ENCODE data around the gene SLC35G4. TPM values are rescaled to one million over a fixed set of nuclear protein-coding genes. Genes with fewer than 3 reads are reported as not detected.
"Not testable (repeated sequence)": the region's sequence is repeated elsewhere in the genome, so short reads cannot be mapped to it uniquely, and the experiment has no call there.

Gene SLC35G4
- polyA plus RNA-seq, 4 donors: not detected

DNA sequence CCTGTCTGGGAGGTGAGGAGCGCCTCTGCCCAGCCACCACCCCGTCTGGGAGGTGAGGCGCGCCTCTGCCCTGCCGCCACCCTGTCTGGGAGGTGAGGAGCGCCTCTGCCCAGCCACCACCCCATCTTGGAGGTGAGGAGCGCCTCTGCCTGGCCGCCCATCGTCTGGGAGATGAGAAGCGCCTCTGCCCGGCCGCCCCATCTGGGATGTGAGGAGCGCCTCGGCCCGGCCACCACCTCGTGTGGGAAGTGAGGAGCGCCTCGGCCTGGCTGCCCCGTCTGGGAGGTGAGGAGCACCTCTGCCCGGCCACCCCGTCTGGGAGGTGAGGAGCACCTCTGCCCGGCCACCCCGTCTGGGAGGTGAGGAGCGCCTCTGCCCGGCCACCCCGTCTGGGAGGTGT, 38.4 kb downstream of the SLC35G4 start:
- 96% methylated on average over 24 to 26 of the region's 26 CpGs for WGBS, 3 donors

DNA sequence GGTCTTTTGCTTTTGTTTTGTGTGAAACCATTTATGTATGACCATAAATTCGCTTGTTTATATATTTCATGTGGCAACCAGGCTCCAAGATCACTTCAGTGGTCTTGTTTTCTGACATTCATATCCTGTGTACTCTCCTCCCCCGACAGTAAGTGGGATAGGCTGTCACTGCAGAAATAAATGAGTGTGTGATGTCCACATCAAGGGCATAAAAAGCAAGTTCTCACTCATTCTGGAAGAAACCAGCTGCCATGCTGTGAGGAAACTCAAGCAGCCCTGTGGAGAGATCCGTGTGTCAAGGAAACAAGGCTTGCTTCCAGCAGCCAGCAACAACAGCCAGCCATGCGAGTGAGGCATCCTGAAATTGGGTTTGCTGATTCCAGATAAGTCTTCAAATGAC, 40.4 kb downstream of the SLC35G4 start:
- no peak overlapping the region for H3K27ac ChIP-seq (ENCODE audit: low read depth in 1 of 3, low read length in 2 of 3)
- H3K27me3 ChIP-seq (ENCODE audit: control insufficient read depth in 3 of 3, insufficient read depth in 3 of 3, low read length in 3 of 3): peaks cover 0 to 3% (median 2%) of the 10 kb centered on the region in 3 donors
- DNase-seq (no peak), FAIRE-seq (no peak)
- H3K4me1 ChIP-seq (ENCODE audit: control insufficient read depth in 3 of 3, insufficient read depth in 2 of 3, low read depth in 1 of 3, low read length in 2 of 3): no peaks in the 10 kb centered on the region
- WGBS, 3 donors: 57 to 69% (median 68%) methylated on average over 4 of the region's 4 CpGs
- peaks cover 0 to 4% of the 10 kb centered on the region in 2 donors for H3K9me3 ChIP-seq (ENCODE audit: control insufficient read depth in 2 of 2, insufficient read depth in 1 of 2, low read depth in 1 of 2, low read length in 1 of 2)
- no peaks in the 10 kb centered on the region for H3K36me3 ChIP-seq (ENCODE audit: control insufficient read depth in 3 of 3, insufficient read depth in 2 of 3, low read depth in 1 of 3, low read length in 3 of 3)
- H3K4me3 ChIP-seq (ENCODE audit: low read depth in 1 of 3, low read length in 3 of 3): no peak overlapping the region

More for the DNA sequence above, 38.4 kb downstream of the SLC35G4 start:
- not testable (repeated sequence) for H3K4me3 ChIP-seq (ENCODE audit: low read depth in 1 of 3, low read length in 3 of 3); H3K9me3 ChIP-seq (ENCODE audit: control insufficient read depth in 2 of 2, insufficient read depth in 1 of 2, low read depth in 1 of 2, low read length in 1 of 2); H3K27me3 ChIP-seq (ENCODE audit: control insufficient read depth in 3 of 3, insufficient read depth in 3 of 3, low read length in 3 of 3); DNase-seq; FAIRE-seq; H3K36me3 ChIP-seq (ENCODE audit: control insufficient read depth in 3 of 3, insufficient read depth in 2 of 3, low read depth in 1 of 3, low read length in 3 of 3); H3K4me1 ChIP-seq (ENCODE audit: control insufficient read depth in 3 of 3, insufficient read depth in 2 of 3, low read depth in 1 of 3, low read length in 2 of 3); H3K27ac ChIP-seq (ENCODE audit: low read depth in 1 of 3, low read length in 2 of 3)

DNA sequence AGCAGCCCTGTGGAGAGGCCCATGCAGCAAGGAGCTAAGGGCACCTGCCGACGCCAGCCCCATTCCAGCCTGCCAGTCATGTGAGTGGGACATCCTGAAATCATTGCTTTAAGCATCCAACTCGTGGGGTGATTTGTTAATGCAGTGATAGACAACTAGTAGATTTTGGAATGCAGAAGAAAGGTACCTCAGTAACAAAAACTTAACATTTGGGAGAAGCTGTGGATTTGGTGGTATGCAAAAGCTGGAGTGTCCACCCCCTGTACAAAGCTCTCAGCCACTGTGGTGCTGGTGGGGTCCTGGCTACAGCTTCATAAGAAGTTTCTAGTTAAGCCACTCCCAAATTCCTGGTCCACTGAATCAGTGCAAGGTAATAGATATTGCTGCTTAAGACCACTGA, 42.5 kb downstream of the SLC35G4 start:
- Histone ChIP-seq H3K36me3 (ENCODE audit: control insufficient read depth in 3 of 3, insufficient read depth in 2 of 3, low read depth in 1 of 3, low read length in 3 of 3) (no peaks in the 10 kb centered on the region), H3K9me3 (ENCODE audit: control insufficient read depth in 2 of 2, insufficient read depth in 1 of 2, low read depth in 1 of 2, low read length in 1 of 2) (peaks cover 0 to 4% of the 10 kb centered on the region in 2 donors), H3K4me1 (ENCODE audit: control insufficient read depth in 3 of 3, insufficient read depth in 2 of 3, low read depth in 1 of 3, low read length in 2 of 3) (no peaks in the 10 kb centered on the region), H3K27ac (ENCODE audit: low read depth in 1 of 3, low read length in 2 of 3) (no peak overlapping the region), H3K4me3 (ENCODE audit: low read depth in 1 of 3, low read length in 3 of 3) (no peak overlapping the region), H3K27me3 (ENCODE audit: control insufficient read depth in 3 of 3, insufficient read depth in 3 of 3, low read length in 3 of 3) (peaks cover 0 to 6% (median 6%) of the 10 kb centered on the region in 3 donors)
- 51 to 80% (median 69%) methylated on average over 3 of the region's 3 CpGs for WGBS, 3 donors
- FAIRE-seq (no peak), DNase-seq (no peak)

DNA sequence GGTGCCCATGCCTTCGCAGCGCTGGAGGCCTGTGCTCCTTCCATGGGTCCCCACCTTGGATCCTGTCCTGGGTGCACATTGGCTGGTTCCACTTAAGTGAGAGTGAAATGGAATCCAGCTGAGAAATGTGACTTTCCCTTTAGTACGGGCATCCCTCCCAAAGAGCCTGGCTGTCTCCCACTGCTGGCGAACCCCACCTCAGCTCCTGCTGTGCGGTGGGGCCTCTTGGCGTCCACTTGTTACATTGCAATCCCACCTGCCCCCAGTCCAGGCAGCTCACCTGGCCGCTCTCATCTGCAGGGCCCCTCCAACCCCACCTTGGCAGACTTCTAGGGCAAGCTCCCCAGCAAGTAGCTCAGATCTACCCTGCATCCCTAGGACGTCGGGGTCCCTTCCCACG, 44.1 kb downstream of the SLC35G4 start:
- WGBS, 3 donors: 82 to 89% (median 86%) methylated on average over 10 of the region's 10 CpGs
- Histone ChIP-seq H3K27me3 (ENCODE audit: control insufficient read depth in 3 of 3, insufficient read depth in 3 of 3, low read length in 3 of 3) (peaks cover 0 to 6% (median 6%) of the 10 kb centered on the region in 3 donors), H3K4me3 (ENCODE audit: low read depth in 1 of 3, low read length in 3 of 3) (no peak overlapping the region), H3K36me3 (ENCODE audit: control insufficient read depth in 3 of 3, insufficient read depth in 2 of 3, low read depth in 1 of 3, low read length in 3 of 3) (no peaks in the 10 kb centered on the region), H3K4me1 (ENCODE audit: control insufficient read depth in 3 of 3, insufficient read depth in 2 of 3, low read depth in 1 of 3, low read length in 2 of 3) (no peaks in the 10 kb centered on the region), H3K27ac (ENCODE audit: low read depth in 1 of 3, low read length in 2 of 3) (no peak overlapping the region), H3K9me3 (ENCODE audit: control insufficient read depth in 2 of 2, insufficient read depth in 1 of 2, low read depth in 1 of 2, low read length in 1 of 2) (no peaks in the 10 kb centered on the region)
- DNase-seq: no peak
- FAIRE-seq: no peak

DNA sequence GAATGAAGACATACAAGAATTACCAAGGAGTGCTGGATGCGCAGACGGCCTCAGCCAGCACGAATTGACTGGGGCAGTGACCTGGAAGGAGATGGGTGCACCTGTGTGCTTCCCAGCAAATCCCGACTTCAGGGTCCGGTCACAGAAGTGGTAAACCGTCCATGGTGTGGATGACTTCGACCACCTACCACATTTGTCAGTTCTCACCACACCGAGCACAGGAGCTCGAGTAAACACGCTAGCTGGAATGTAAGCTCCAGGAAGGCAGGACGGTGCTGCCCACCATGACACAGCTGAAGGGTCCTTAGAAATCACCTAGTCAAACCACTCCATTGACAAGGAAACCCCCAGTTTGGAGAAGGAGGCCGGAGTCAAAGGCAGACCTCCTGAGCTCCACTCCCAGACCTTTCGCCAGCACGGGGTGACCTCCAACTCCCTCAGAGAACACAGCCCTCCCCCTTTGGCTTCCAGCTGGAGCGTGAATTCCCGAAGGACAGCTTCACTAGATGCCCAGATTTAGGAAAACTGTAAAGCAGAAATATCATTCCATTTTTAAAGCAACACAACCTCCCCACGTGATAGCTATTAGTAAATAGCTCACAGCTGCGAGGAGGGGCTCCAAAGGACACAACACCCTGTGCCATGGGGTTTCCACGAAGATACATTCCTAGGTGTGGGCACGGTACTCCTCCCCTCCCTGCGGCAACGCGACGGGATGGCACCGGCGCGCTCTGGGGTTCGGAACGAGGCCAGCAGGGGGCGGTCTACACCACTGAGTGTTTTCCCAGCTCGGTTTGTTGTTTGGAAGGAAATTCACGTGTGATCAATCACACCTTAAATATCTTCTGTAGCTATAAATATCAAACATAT, 45.6 kb downstream of the SLC35G4 start:
- WGBS, 3 donors: 37 to 39% (median 38%) methylated on average over 32 of the region's 32 CpGs
- Histone ChIP-seq H3K9me3 (ENCODE audit: control insufficient read depth in 2 of 2, insufficient read depth in 1 of 2, low read depth in 1 of 2, low read length in 1 of 2) (no peaks in the 10 kb centered on the region), H3K4me1 (ENCODE audit: control insufficient read depth in 3 of 3, insufficient read depth in 2 of 3, low read depth in 1 of 3, low read length in 2 of 3) (no peaks in the 10 kb centered on the region), H3K36me3 (ENCODE audit: control insufficient read depth in 3 of 3, insufficient read depth in 2 of 3, low read depth in 1 of 3, low read length in 3 of 3) (no peaks in the 10 kb centered on the region), H3K27me3 (ENCODE audit: control insufficient read depth in 3 of 3, insufficient read depth in 3 of 3, low read length in 3 of 3) (peaks cover 0 to 6% (median 4%) of the 10 kb centered on the region in 3 donors), H3K27ac (ENCODE audit: low read depth in 1 of 3, low read length in 2 of 3) (no peak overlapping the region), H3K4me3 (ENCODE audit: low read depth in 1 of 3, low read length in 3 of 3) (no peak overlapping the region)
- DNase-seq (peak; percentile 28 to 48), FAIRE-seq (no peak)

DNA sequence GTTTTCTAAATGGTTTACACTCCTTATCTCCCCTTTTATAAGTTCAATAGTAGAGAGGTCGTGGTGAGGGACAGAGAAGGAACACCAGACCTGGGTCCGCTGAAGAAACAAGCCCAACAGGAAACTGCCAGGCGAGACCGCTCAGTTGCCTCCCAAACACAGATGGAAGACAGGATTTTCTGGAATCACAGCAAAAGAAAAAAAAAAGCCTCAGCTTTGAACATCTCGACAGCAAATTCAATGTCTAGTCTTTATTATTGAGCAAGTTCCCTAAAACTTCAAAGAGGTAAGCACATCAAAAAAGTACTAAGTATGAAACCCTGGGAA, 46.2 kb downstream of the SLC35G4 start:
- Histone ChIP-seq H3K4me3 (ENCODE audit: low read depth in 1 of 3, low read length in 3 of 3) (no peak overlapping the region), H3K27ac (ENCODE audit: low read depth in 1 of 3, low read length in 2 of 3) (no peak overlapping the region), H3K9me3 (ENCODE audit: control insufficient read depth in 2 of 2, insufficient read depth in 1 of 2, low read depth in 1 of 2, low read length in 1 of 2) (no peaks in the 10 kb centered on the region), H3K4me1 (ENCODE audit: control insufficient read depth in 3 of 3, insufficient read depth in 2 of 3, low read depth in 1 of 3, low read length in 2 of 3) (no peaks in the 10 kb centered on the region), H3K36me3 (ENCODE audit: control insufficient read depth in 3 of 3, insufficient read depth in 2 of 3, low read depth in 1 of 3, low read length in 3 of 3) (no peaks in the 10 kb centered on the region), H3K27me3 (ENCODE audit: control insufficient read depth in 3 of 3, insufficient read depth in 3 of 3, low read length in 3 of 3) (peaks cover 0 to 6% (median 3%) of the 10 kb centered on the region in 3 donors)
- DNase-seq (no peak), FAIRE-seq (no peak)
- 17 to 31% (median 28%) methylated on average over 5 of the region's 5 CpGs for WGBS, 3 donors

DNA sequence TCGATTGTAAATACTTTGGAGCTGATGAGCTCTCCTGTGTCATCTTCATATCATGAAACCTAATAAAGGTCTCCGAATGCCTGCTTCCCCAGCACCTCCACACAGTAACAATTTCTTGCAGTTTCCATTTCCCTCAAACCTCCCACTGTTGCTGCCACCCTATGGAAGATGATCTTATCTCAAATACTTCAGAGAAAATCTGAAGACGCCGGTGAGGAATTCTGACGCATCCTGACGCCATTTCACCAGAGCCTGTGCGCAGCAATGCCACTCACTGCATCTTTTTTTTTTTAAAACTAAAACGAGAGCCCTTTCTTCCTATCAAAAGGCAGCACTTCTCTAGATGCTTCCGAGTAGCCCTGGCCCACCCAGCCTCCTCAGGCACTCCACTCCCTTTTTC, 47.8 kb downstream of the SLC35G4 start:
- Histone ChIP-seq H3K27ac (ENCODE audit: low read depth in 1 of 3, low read length in 2 of 3) (no peak overlapping the region), H3K27me3 (ENCODE audit: control insufficient read depth in 3 of 3, insufficient read depth in 3 of 3, low read length in 3 of 3) (peaks cover 0 to 6% (median 3%) of the 10 kb centered on the region in 3 donors), H3K36me3 (ENCODE audit: control insufficient read depth in 3 of 3, insufficient read depth in 2 of 3, low read depth in 1 of 3, low read length in 3 of 3) (no peaks in the 10 kb centered on the region), H3K9me3 (ENCODE audit: control insufficient read depth in 2 of 2, insufficient read depth in 1 of 2, low read depth in 1 of 2, low read length in 1 of 2) (no peaks in the 10 kb centered on the region), H3K4me3 (ENCODE audit: low read depth in 1 of 3, low read length in 3 of 3) (no peak overlapping the region), H3K4me1 (ENCODE audit: control insufficient read depth in 3 of 3, insufficient read depth in 2 of 3, low read depth in 1 of 3, low read length in 2 of 3) (no peaks in the 10 kb centered on the region)
- no peak for DNase-seq
- FAIRE-seq: no peak
- WGBS, 3 donors: 76 to 85% (median 78%) methylated on average over 9 of the region's 9 CpGs

DNA sequence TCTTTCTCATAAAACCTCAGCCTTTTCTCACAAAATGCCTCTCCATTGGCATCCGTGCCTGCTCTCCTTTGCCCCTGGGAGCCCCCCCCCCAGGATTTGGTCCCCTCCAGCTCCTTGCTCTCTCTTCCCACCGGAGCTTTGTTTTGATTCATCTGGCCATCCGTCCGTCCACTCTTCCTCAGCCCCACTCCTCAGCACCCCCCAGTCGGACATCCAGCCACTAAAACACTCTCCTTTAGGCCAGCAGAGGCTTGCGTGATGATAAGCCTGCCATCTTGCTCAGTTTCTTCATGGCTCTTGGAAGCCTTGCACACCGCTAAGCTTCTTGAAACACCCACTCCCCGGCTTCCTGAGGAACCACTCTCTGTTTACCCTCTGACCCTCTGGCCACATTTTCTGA, 48.2 kb downstream of the SLC35G4 start:
- Histone ChIP-seq H3K36me3 (ENCODE audit: control insufficient read depth in 3 of 3, insufficient read depth in 2 of 3, low read depth in 1 of 3, low read length in 3 of 3) (no peaks in the 10 kb centered on the region), H3K27me3 (ENCODE audit: control insufficient read depth in 3 of 3, insufficient read depth in 3 of 3, low read length in 3 of 3) (peaks cover 0 to 6% (median 3%) of the 10 kb centered on the region in 3 donors), H3K27ac (ENCODE audit: low read depth in 1 of 3, low read length in 2 of 3) (no peak overlapping the region), H3K4me1 (ENCODE audit: control insufficient read depth in 3 of 3, insufficient read depth in 2 of 3, low read depth in 1 of 3, low read length in 2 of 3) (no peaks in the 10 kb centered on the region), H3K9me3 (ENCODE audit: control insufficient read depth in 2 of 2, insufficient read depth in 1 of 2, low read depth in 1 of 2, low read length in 1 of 2) (no peaks in the 10 kb centered on the region), H3K4me3 (ENCODE audit: low read depth in 1 of 3, low read length in 3 of 3) (no peak overlapping the region)
- no peak for FAIRE-seq
- 81 to 84% (median 82%) methylated on average over 8 of the region's 8 CpGs for WGBS, 3 donors
- no peak for DNase-seq

DNA sequence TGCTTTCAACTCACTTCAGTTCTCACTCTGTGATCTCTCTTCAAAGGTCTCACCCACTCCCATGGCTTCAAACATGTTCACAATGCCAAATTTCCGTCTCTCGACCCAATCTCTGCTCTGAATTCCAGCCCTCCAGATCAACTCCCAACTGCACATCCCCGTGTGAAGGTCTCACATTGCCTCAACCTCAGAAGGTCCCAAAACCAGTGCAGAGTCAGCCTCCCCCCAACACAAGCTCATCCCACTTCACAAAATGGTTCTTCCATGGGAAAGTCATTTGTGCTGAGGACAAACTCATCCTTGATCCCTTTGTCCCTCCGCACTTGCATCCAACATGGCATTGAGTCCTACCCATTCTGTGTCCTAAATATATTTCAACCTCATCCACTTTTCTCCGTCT, 48.6 kb downstream of the SLC35G4 start:
- FAIRE-seq (no peak), DNase-seq (no peak)
- Histone ChIP-seq H3K9me3 (ENCODE audit: control insufficient read depth in 2 of 2, insufficient read depth in 1 of 2, low read depth in 1 of 2, low read length in 1 of 2) (no peaks in the 10 kb centered on the region), H3K27me3 (ENCODE audit: control insufficient read depth in 3 of 3, insufficient read depth in 3 of 3, low read length in 3 of 3) (peaks cover 0 to 6% (median 3%) of the 10 kb centered on the region in 3 donors), H3K4me3 (ENCODE audit: low read depth in 1 of 3, low read length in 3 of 3) (no peak overlapping the region), H3K4me1 (ENCODE audit: control insufficient read depth in 3 of 3, insufficient read depth in 2 of 3, low read depth in 1 of 3, low read length in 2 of 3) (no peaks in the 10 kb centered on the region), H3K27ac (ENCODE audit: low read depth in 1 of 3, low read length in 2 of 3) (no peak overlapping the region), H3K36me3 (ENCODE audit: control insufficient read depth in 3 of 3, insufficient read depth in 2 of 3, low read depth in 1 of 3, low read length in 3 of 3) (no peaks in the 10 kb centered on the region)
- WGBS, 3 donors: 82 to 92% (median 83%) methylated on average over 5 of the region's 5 CpGs

Data from small intestine (tissue), 7 donors.